GM19328 (cell line): Measurements from ENCODE around the gene CDNF.

ENCODE experiments used
- ATAC-seq: cut with Tn5 transposase; IDR thresholded peaks from one replicate; pipeline ENCODE4 v1.9.1; 2021; ENCODE audit warnings: mild to moderate bottlenecking, moderate library complexity; ENCODE audit not compliant: unreplicated experiment

The CDNF gene

DNA sequence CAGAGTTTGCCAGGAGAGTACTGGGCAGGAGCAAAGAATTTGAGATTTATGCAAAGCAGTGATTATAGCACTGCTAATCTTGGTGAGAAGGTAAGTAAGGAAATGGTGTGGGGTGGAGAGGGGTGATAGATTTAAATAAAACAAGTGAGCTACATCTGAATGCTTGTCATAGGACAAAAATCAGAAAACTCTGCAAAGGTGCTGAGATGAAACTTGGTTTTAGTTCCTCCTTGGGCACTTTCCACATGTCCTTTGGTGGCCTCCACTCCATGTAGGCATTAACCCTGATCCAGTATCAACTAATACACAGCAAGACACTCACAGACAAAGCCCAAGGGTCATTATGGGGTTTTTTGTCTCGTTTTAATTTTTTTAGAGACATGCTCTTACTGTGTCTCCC is 37.4 kb downstream of the CDNF start:
- no peak for ATAC-seq

DNA sequence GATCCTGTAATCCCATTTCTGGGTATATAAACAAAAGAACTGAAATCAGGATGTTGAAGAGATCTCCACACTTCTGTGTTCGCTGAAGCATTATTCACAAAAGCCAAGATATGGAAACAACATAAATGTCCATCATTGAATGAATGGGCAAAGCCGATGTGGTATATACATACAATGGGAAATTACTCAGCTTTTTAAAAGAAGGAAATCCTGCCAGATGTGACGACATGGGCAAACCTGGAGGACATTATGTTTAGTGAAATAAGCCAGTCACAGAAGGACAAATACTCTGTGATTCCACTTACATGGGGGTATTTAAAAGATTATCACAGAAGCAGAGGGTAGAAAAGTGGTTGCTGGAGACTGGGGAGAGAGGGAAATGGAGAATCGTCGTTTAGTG is 39.2 kb downstream of the CDNF start:
- ATAC-seq, result no peak

DNA sequence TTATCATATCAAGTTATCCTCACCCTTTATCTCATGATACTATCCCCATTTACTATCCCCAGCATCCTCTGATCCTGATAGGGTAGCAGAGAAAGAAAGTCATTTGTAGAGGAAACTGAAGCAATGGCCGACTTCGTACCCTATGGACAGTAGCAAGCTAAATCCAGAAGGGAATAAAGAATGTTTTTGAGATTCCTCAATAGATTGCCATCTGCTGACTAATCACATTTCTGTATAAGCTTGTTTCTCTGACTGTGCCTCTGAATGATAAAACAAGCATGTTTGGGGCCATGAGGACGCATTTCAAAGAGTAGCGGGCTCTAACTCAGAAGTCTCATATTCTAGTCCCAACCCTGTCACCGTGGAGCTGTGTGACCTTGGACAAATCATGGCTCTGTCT is 49.9 kb downstream of the CDNF start:
- ATAC-seq, result no peak

DNA sequence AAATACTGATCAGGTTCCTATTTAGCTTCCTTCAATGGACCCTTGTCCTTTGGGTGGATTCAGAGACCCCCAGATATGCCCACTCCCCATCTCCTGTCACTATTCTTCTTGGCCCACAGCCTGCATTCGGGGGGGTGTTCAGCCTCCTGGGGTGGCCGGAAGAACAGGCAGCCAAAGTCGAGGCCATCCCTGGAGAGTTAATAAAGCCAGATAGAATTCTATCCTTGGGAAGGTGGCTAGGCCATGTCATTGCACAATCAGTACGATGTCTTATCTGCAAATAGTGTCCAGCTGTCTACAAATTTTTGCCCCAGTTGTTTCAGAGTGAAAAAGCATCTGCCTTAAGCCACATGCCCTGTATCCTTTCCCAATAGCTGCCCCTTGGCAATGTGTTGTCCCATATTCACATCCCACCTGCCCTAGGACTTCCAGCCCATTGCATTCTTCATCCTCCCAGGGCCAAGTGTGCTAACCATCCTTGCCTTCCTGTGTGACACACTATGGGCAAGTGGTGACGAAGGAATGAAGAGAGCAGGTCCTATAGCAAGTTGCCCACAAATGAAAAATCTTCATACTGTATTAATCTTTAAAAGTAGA is 53.3 kb downstream of the CDNF start:
- ATAC-seq, result no peak

DNA sequence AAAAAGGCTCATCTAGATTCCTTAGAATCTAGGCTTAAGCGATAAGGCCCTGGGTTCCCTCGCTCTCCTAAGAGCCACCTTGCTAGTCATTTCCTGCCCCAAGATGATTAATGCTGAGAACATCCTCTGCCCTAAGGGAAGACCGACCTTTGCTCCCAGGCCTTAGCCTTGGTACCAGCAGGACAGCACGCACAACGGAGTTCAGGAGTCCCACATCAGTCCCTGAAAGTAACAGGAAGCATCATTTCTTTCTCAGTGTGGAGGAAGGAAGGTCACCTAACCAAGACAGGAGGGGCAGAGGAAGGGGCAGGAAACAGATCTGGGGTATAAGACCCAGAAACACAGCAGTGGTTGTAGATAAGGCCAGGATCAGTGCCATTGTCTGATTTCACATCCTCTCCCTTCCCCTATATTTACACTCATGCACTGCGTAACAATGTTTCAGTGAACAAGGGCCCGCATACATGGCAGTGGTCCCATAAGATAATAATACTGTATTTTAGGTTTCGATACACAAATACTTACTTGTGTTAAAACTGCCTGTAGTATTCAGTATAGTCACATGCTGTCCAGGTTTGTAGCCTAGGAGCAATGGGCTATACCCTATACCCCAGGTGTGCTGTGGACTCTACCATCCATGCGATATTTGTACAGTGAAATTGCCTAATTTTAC is 55.0 kb downstream of the CDNF start:
- no peak for ATAC-seq

DNA sequence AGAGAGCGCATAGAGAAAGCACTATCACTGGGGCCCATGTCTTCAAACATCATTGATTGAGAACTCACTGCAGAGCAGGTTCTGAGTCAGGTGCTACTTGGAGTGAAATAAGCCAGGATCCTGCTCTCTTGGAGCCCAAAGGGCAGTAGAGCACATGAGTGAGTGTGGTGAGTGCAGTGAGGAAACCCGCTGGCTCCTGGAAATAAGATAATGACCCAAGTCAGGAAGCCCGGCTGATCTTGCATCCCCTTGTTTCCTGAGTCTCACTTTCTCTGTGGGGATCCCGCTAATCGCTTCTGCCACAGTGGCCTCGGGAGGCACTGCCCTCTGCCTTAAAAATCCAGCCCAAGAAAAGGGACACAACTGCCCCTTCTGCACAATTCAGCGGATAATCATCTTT is 56.1 kb downstream of the CDNF start:
- ATAC-seq, result no peak

DNA sequence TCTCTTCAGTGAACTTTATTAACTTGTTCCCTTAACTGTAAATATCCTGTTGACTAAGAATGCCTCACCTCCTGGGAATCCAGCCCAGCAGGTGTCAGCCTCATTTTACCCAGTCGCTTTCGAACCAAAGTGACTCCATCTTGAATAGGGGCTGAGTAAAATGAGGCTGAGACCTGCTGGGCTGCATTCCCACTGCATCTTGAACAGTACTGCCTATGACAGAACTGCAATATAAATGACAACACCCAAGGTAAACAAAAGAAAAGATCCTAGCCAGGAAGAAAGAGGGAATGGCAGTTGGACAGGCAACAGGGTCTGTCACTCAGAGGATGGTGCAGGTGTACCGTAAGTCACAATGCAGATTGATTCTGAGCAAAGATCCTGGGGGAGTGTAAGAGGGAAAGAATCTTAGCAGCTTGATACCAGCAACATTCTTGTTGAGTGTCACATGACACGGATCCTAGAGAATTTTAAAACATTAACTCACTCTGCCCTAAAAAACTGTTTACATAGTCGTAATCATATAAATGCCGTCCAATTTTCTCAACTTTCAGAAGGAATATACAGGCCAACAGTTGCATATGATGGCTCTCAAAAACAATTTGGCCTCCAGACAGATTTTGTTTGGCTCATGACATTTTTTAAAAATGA is 58.7 kb downstream of the CDNF start:
- ATAC-seq, result no peak

DNA sequence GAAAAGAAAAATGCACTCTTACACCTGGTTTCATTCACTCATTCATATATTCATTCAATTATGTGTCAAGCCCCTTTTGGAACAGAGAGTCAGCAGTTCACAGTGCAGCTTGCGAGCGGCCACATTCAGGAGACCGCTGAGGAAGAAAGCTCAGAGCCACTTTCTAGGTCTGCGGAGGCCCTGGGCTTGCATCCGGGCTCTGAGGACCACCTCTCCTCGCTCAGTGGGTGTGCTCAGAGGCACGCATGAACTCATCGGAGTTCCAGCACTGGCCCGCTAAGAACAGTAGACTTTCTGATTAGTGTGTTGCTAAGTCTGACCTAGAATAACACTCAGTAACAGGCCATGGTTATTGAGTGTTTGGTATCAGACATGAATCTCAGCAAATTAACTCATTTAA is 61.3 kb downstream of the CDNF start:
- ATAC-seq, result no peak

DNA sequence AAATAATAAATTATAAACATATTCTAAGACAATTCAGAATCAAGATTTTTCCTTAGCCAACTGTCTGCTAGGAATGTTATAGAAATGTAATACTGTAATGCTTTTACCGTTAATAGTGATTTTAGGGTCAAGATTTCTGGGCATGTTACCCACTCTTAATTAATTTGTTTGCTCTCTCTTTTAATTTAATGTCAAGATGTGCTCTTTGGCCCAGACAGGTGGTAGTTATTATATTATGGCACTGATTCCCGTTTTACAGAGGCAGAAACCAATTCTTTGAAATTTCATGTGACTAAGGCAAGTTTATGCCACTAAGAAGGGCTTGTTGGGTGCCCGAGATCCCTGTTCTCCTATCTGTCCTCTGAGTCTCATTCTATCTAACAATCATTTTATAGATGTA is 62.2 kb downstream of the CDNF start:
- no peak for ATAC-seq

DNA sequence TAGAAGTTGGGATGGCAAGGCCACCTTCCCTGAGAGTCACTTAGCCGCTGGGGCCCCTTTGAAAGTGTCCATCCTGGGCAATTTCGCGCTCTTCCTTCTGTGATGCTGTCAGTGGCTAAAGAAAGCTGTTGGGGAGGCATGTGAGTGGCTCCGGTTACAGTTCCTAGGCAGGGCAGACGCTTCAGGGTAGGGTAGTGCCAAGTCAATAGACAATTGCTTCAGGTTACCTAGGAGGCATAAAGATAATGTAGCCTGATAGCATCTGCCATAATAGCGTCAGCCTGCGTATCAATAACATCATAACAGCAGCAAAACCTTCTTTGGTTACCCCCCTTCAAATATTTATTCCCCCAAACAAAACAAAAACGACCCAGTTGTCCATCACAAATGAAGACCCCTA is 63.0 kb downstream of the CDNF start, which contains the start of gene FAM107B:
FAM107B (minus strand) TSS at position 101 of the 400 bp plus-strand sequence. CDS start 234 bp downstream, outside the sequence.
- no peak for ATAC-seq

DNA sequence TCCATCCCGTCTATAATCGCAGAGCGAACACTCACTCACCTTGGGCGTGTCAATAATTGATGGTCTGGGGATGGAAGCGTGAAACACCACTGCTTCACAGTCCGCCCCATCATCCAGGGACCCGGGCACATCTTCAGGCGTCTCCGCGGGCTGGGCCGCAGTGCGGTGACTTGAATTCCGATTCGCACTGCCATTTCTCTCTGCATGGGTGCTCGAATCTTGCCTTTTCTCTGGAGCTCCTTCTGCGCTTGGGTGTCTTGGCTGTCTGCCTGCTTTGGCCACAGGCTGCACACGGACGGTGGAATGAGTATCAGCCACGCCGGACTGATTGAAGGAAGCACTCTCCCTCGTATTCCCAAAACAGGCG is 63.6 kb downstream of the CDNF start:
- no peak for ATAC-seq

DNA sequence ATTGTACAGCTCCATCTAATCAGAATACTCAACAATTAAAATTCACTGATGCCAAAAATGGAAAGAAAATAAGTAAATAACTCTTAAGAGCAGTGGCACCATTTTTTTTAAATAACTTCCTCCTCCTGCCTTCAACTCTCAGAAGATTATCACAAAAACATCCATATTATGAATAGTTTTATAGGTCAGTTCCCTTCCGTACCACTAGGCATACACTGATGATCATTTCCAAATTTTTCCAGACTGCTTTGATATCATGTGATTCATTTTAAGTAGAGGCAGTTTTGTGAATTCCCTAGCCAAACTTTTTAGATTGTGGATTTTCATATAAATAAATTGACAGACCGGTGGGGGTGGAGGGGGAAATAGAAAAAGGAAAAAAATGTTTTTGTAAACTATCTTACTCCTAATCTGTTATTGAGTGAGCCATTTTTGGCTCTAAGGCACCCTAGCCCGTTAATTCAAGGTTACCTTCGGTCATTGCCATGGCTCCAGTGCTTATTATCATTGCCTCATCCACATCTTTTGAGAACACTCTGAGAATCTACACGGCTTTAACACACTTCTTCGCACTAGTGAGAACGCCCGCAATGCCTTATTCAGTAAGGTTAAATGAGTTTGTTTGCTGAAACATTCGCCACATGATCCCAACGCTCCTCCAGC is 64.2 kb downstream of the CDNF start:
- no peak for ATAC-seq

DNA sequence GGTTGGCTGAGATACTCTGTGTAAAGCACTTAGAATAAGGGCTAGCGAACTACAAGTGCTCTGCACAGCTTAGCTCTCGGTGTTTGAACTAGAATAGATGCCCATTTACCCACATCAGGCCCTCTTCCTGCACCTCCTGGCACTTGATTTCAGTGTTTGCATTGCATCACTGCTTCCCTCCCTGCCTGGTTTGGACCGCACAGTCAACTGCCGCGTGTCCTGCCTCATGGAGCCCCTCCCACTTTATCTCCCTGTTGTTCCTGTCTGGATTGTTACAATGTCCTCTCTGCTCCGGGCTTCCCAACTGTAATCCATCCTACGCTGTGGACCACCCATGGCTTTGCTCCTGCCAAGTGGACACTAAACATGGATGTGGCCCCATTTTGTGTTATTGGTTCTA is 65.4 kb downstream of the CDNF start:
- ATAC-seq, result no peak

DNA sequence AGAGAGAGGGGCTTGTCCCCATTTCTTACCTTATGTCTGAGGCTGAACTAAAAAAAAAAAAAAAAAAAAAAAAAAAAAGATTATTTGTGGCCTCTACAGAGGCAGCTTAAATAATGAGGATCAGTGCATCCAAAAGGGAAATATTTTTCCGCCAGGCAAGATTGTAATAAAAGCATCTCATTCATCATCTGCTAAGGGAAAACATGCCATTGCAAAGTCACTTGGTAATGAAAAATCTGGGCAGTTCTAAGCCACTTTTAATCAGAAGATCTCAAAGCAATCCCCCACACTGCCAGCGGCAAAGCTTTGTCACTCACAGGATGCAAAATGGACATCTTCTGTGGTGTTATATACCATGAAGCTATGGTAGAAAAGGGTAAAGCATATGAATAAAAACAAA is 66.9 kb downstream of the CDNF start:
- ATAC-seq, result no peak
